Measurements from ENCODE around the gene WDR86. TPM values are rescaled to one million over a fixed set of nuclear protein-coding genes. Genes with fewer than 3 reads are reported as not detected.

The WDR86 gene
- polyA plus RNA-seq, 1 donor (not counting 4 experiments of a cell fraction or from before 2014, with no cell fraction given), result not detected

DNA sequence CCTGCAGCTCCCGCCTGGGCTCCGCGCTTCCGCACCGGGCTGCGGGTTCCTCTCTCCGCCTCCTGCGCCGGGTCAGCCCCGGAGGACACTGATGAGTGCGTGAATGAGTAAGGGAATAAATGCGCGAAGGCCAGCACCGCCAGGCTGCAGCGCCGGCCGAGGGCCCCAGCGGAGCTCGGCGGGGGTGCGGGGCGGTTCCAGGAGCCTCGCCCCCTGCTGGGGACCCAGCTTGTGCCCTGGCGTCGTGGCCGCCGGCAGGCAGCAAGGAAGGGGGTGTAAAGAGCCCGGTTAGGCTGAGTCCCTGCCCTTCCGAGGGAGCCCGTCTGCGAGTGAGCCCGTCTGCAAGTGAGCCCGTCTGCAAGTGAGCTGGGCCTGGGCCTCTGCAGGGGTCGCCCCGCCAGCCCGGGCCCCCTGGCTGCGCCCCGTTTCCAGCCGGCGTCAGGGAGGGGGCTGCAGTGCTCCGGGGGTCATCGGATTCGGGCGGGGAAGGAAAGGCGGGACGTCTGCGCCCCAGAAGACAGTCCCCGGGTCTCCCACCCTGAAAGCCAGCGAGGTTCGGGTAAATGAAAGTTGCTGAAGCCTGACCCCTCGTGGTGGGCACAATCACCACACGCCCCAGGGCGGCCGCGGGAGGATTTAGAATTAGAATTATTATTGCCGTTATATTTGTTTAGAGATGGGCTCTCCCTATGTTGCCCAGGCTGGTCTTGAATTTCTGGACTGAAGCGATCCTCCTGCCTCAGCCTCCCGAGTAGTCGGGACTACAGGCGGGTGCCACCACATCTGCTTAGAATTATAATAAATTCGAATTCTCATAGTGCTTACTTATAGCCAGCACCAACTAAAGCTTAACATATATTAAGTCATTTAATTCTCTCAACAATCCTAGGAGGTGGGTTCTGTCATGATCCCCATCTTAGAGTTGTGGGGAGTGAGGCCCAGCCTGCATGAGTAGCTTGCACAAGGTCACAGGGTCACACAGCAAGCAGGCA lies 38.7 kb upstream of the WDR86 start:
- dilution Hi-C loops (cut with MboI; ENCODE audit: extremely low pct_ligation_motif_present, low sequenced_read_pairs), result no loop called here
- H3K9me3 ChIP-seq (ENCODE audit: control insufficient read depth, low read depth, low read length), result no peaks in the 10 kb centered on the region
- TF ChIP-seq, protein P1, sequence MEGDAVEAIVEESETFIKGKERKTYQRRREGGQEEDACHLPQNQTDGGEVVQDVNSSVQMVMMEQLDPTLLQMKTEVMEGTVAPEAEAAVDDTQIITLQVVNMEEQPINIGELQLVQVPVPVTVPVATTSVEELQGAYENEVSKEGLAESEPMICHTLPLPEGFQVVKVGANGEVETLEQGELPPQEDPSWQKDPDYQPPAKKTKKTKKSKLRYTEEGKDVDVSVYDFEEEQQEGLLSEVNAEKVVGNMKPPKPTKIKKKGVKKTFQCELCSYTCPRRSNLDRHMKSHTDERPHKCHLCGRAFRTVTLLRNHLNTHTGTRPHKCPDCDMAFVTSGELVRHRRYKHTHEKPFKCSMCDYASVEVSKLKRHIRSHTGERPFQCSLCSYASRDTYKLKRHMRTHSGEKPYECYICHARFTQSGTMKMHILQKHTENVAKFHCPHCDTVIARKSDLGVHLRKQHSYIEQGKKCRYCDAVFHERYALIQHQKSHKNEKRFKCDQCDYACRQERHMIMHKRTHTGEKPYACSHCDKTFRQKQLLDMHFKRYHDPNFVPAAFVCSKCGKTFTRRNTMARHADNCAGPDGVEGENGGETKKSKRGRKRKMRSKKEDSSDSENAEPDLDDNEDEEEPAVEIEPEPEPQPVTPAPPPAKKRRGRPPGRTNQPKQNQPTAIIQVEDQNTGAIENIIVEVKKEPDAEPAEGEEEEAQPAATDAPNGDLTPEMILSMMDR (optimal IDR thresholded peaks at IDR 0.05 in 1 of 3, IDR thresholded peaks at IDR 0.05 in 1 of 3, conservative IDR thresholded peaks at IDR 0.05 in 1 of 3; ENCODE audit: extremely low read depth in 1 of 3, insufficient read depth in 2 of 3, low read length in 3 of 3), result peak; percentile 61 to 74 (median 67)
- no peak for TF ChIP-seq EZH2 (IDR thresholded peaks at IDR 0.05; ENCODE audit: low read length)
- H3K9ac ChIP-seq (ENCODE audit: control insufficient read depth, extremely low read depth, insufficient read depth, low read length), result no peak overlapping the region
- peak overlapping the region; percentile 73 for H3K4me2 ChIP-seq (ENCODE audit: control insufficient read depth, extremely low read depth, insufficient read depth, low read depth, low read length)
- H3K79me2 ChIP-seq (ENCODE audit: control insufficient read depth, insufficient read depth, low read length), result no peaks in the 10 kb centered on the region
- H4K20me1 ChIP-seq (ENCODE audit: control insufficient read depth, extremely low read depth, insufficient read depth, low read length), result no peaks in the 10 kb centered on the region
- no peaks in the 10 kb centered on the region for H3K4me1 ChIP-seq (ENCODE audit: control insufficient read depth, extremely low read depth, insufficient read depth, low read length)
- peaks cover 4% of the 10 kb centered on the region for H3K27me3 ChIP-seq (ENCODE audit: control insufficient read depth, extremely low read depth, insufficient read depth, low read length)
- DNase-seq (ENCODE audit: low read depth, low spot score) (no peak), FAIRE-seq (no peak)
- peak overlapping the region; percentile 26 to 51 (median 44) for H3K4me3 ChIP-seq (ENCODE audit: control insufficient read depth in 2 of 3, extremely low read depth in 1 of 3, insufficient read depth in 2 of 3, low read depth in 1 of 3, low read length in 3 of 3)
- H3K9me1 ChIP-seq (ENCODE audit: control insufficient read depth, extremely low read depth, insufficient read depth, low read length), result no peaks in the 10 kb centered on the region
- peak overlapping the region; percentile 44 for H2AFZ ChIP-seq (ENCODE audit: control insufficient read depth, low read length)
- no peak overlapping the region for H3K27ac ChIP-seq (ENCODE audit: control insufficient read depth, insufficient read depth, low read length)
- H3K36me3 ChIP-seq (ENCODE audit: control insufficient read depth in 2 of 2, extremely low read depth in 1 of 2, insufficient read depth in 2 of 2, low read length in 2 of 2), result no peaks in the 10 kb centered on the region

DNA sequence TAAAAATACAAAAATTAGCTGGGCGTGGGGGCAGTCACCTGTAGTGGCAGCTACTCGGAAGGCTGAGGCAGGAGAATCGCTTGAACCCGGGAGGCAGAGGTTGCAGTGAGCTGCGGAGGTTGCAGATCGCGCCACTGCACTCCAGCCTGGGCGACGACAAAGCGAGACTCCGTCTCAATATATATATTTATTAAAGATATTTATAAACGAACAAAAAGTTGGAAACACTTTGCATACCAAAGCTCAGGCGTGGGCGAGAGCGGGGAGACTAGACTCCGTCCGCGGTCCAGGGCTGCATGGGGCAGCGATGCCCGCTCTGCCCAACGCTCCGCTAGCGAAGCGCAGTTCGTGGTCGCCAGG lies 38.0 kb upstream of the WDR86 start:
- Histone ChIP-seq H3K4me3 (ENCODE audit: control insufficient read depth in 2 of 3, extremely low read depth in 1 of 3, insufficient read depth in 2 of 3, low read depth in 1 of 3, low read length in 3 of 3) (no peak overlapping the region), H4K20me1 (ENCODE audit: control insufficient read depth, extremely low read depth, insufficient read depth, low read length) (no peaks in the 10 kb centered on the region), H3K9ac (ENCODE audit: control insufficient read depth, extremely low read depth, insufficient read depth, low read length) (no peak overlapping the region), H3K27ac (ENCODE audit: control insufficient read depth, insufficient read depth, low read length) (no peak overlapping the region), H3K9me1 (ENCODE audit: control insufficient read depth, extremely low read depth, insufficient read depth, low read length) (no peaks in the 10 kb centered on the region), H3K9me3 (ENCODE audit: control insufficient read depth, low read depth, low read length) (no peaks in the 10 kb centered on the region), H3K79me2 (ENCODE audit: control insufficient read depth, insufficient read depth, low read length) (no peaks in the 10 kb centered on the region), H3K4me2 (ENCODE audit: control insufficient read depth, extremely low read depth, insufficient read depth, low read depth, low read length) (no peak overlapping the region), H3K4me1 (ENCODE audit: control insufficient read depth, extremely low read depth, insufficient read depth, low read length) (no peaks in the 10 kb centered on the region), H3K36me3 (ENCODE audit: control insufficient read depth in 2 of 2, extremely low read depth in 1 of 2, insufficient read depth in 2 of 2, low read length in 2 of 2) (no peaks in the 10 kb centered on the region), H2AFZ (ENCODE audit: control insufficient read depth, low read length) (no peak overlapping the region), H3K27me3 (ENCODE audit: control insufficient read depth, extremely low read depth, insufficient read depth, low read length) (peaks cover 4% of the 10 kb centered on the region)
- DNase-seq (ENCODE audit: low read depth, low spot score) (no peak), FAIRE-seq (no peak)
- dilution Hi-C loops (cut with MboI; ENCODE audit: extremely low pct_ligation_motif_present, low sequenced_read_pairs), result no loop called here
- TF ChIP-seq, protein P1 (optimal IDR thresholded peaks at IDR 0.05 in 1 of 3, IDR thresholded peaks at IDR 0.05 in 1 of 3, conservative IDR thresholded peaks at IDR 0.05 in 1 of 3; ENCODE audit: extremely low read depth in 1 of 3, insufficient read depth in 2 of 3, low read length in 3 of 3), result no peak
- TF ChIP-seq EZH2 (IDR thresholded peaks at IDR 0.05; ENCODE audit: low read length), result no peak
